ENCODE data around the gene KCNQ1.

Gene KCNQ1

GRCh38 chr11:2461253-2461955, 16.6 kb downstream of the KCNQ1 start:
- no peak for DNase-seq (ENCODE audit: low read depth in 2 of 2)

GRCh38 chr11:2461956-2462542, 17.2 kb downstream of the KCNQ1 start:
- no peak for DNase-seq (ENCODE audit: low read depth in 2 of 2)

- DNase-seq (ENCODE audit: low read depth in 2 of 2), result no peak
Observed at GRCh38 chr11:2462543-2462985, 17.8 kb downstream of the KCNQ1 start.

- no peak for DNase-seq (ENCODE audit: low read depth in 2 of 2)
Observed at GRCh38 chr11:2462986-2463765, 18.4 kb downstream of the KCNQ1 start.

GRCh38 chr11:2463766-2464277, 19.0 kb downstream of the KCNQ1 start:
- DNase-seq (ENCODE audit: low read depth in 2 of 2), result no peak

GRCh38 chr11:2464451-2465165, 19.8 kb downstream of the KCNQ1 start:
- DNase-seq (ENCODE audit: low read depth in 2 of 2), result no peak

- DNase-seq (ENCODE audit: low read depth in 2 of 2), result no peak
Observed at GRCh38 chr11:2465202-2466068, 20.6 kb downstream of the KCNQ1 start.

- DNase-seq (ENCODE audit: low read depth in 2 of 2), result no peak
Observed at GRCh38 chr11:2466069-2466801, 21.4 kb downstream of the KCNQ1 start.

GRCh38 chr11:2466869-2467694, 22.3 kb downstream of the KCNQ1 start:
- DNase-seq (ENCODE audit: low read depth in 2 of 2), result peak in 1 of 2 donors; percentile 31

GRCh38 chr11:2467695-2468055, 22.9 kb downstream of the KCNQ1 start:
- no peak for DNase-seq (ENCODE audit: low read depth in 2 of 2)

GRCh38 chr11:2468363-2469235, 23.8 kb downstream of the KCNQ1 start:
- DNase-seq (ENCODE audit: low read depth in 2 of 2), result no peak

GRCh38 chr11:2470495-2470894, 25.7 kb downstream of the KCNQ1 start:
- DNase-seq (ENCODE audit: low read depth in 2 of 2), result no peak

GRCh38 chr11:2471048-2471803, 26.4 kb downstream of the KCNQ1 start:
- DNase-seq (ENCODE audit: low read depth in 2 of 2), result no peak

GRCh38 chr11:2471804-2472096, 26.9 kb downstream of the KCNQ1 start:
- no peak for DNase-seq (ENCODE audit: low read depth in 2 of 2)

- DNase-seq (ENCODE audit: low read depth in 2 of 2), result no peak
Observed at GRCh38 chr11:2472428-2473186, 27.8 kb downstream of the KCNQ1 start.

- no peak for DNase-seq (ENCODE audit: low read depth in 2 of 2)
Observed at GRCh38 chr11:2473361-2474058, 28.7 kb downstream of the KCNQ1 start.
